K562 (cell line): Measurements from ENCODE around the gene SLC36A3.

Experiments
- E2F4 ChIP-seq: sonication (generic); formaldehyde crosslinking; IDR thresholded peaks from 2 replicates; pipeline ENCODE4 v1.8.0; 2022; ENCODE audit warnings: mild to moderate bottlenecking, low read depth, missing genetic modification reagents
- ZBTB7A ChIP-seq: IDR thresholded peaks from 2 replicates; pipeline ENCODE4 v1.6.1; 2011; ENCODE audit warnings: low read depth, mild to moderate bottlenecking, low read length, moderate library complexity, borderline replicate concordance; ENCODE audit not compliant: control insufficient read depth
- TF ChIP-seq, protein P1 (sequence below): fragments of 250-450 bp; sonication (Bioruptor Pico); IDR thresholded peaks from 2 replicates; pipeline ENCODE4 v1.8.0; 2021; ENCODE audit warnings: borderline replicate concordance, mild to moderate bottlenecking, moderate library complexity; ENCODE audit not compliant: poor library complexity, severe bottlenecking

DNA sequence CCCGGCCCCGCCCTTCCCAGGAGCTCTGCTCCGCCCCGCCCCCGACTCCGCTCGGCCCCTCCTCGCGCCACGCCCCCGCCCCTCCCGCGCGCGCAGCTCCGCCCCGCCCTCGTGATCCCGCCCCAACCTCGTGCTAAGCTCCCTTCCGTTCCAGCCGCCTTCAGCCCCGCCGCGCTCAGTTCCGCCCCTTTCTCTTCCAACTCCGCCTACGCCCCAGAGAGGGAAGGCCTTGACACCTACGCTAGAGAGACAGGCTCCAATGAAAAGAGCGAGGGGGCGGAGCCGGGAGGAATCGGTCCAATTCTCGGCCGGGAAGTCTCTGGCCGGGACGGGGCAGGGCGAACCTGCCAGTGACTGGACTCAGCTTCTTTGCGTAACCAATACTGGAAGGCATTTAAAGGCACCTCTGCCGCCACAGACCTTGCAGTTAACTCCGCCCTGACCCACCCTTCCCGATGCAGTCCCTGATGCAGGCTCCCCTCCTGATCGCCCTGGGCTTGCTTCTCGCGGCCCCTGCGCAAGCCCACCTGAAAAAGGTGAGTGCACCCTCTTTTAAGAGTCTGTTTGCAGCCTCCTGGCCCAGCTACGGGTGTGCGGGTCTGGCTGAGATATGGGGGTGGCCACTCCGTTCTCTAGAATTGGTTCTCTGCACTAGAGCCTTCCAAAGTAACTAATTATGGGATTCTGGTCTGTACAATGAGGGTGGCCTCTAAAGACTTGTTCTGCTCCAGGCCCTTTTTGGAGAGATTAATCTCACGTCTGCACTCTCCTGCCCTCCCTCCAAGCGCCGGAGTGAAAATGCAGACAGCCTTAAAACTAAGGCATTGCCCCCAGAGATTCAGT is 50.6 kb downstream of the SLC36A3 start, which contains the start of gene GM2A:
- TF ChIP-seq E2F4 (CRISPR knock-in tag), result no peak
- 0 out of 2 replicates have a peak, but pooled peaks have one; percentile 18 for TF ChIP-seq ZBTB7A
- TF ChIP-seq, protein P1, sequence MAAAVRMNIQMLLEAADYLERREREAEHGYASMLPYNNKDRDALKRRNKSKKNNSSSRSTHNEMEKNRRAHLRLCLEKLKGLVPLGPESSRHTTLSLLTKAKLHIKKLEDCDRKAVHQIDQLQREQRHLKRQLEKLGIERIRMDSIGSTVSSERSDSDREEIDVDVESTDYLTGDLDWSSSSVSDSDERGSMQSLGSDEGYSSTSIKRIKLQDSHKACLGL, result no peak
